Neural cell (in vitro differentiated cells): ENCODE data around the gene CNTNAP2. TPM values are rescaled to one million over a fixed set of nuclear protein-coding genes. Genes with fewer than 3 reads are reported as not detected.

ENCODE experiments used
- H2AFZ ChIP-seq: fragments of 200-600, 300-800 bp; sonication (generic), shearing (Covaris generic); 2 replicates; pipeline ENCODE4 v1.6.0; 2014; ENCODE audit warnings: low read depth, mild to moderate bottlenecking, antibody characterized with exemption, low read length, moderate library complexity
- H3F3A ChIP-seq: fragments of 200-600 bp; shearing (Covaris generic); 2 replicates; pipeline ENCODE4 v1.6.1; 2016; ENCODE audit warnings: mild to moderate bottlenecking, moderate library complexity, mixed read lengths, antibody characterized with exemption, low read length; ENCODE audit not compliant: insufficient read depth, poor library complexity, severe bottlenecking
- H3K27ac ChIP-seq: fragments of 200-600, 300-800 bp; sonication (generic), shearing (Covaris generic); 2 replicates; pipeline ENCODE4 v1.5.1; 2014; ENCODE audit warnings: mild to moderate bottlenecking, low read length, moderate library complexity
- H3K27me3 ChIP-seq: fragments of 300-800, 200-600 bp; sonication (generic), shearing (Covaris generic); 2 replicates; pipeline ENCODE4 v1.6.0; 2014; ENCODE audit warnings: mild to moderate bottlenecking, low read depth, low read length, moderate library complexity; ENCODE audit not compliant: insufficient read depth
- H3K36me3 ChIP-seq: fragments of 300-800, 200-600 bp; sonication (generic), shearing (Covaris generic); 2 replicates; pipeline ENCODE4 v1.5.1; 2014; ENCODE audit warnings: mild to moderate bottlenecking, antibody characterized with exemption, low read length, moderate library complexity; ENCODE audit not compliant: insufficient read depth
- H3K4me2 ChIP-seq: fragments of 300-800, 200-600 bp; sonication (generic), shearing (Covaris generic); 2 replicates; pipeline ENCODE4 v1.6.0; 2014; ENCODE audit warnings: mild to moderate bottlenecking, low read length
- H3K4me3 ChIP-seq: fragments of 300-800, 200-600 bp; sonication (generic), shearing (Covaris generic); 2 replicates; pipeline ENCODE4 v1.5.1; 2014; ENCODE audit warnings: mild to moderate bottlenecking, low read length, moderate library complexity
- H3K79me2 ChIP-seq: fragments of 200-600 bp; shearing (Covaris generic); replicated peaks from 2 replicates; pipeline ENCODE4 v1.6.0; 2014; ENCODE audit warnings: mild to moderate bottlenecking, low read length, moderate library complexity; ENCODE audit not compliant: insufficient read depth
- H3K9ac ChIP-seq: fragments of 300-800, 200-600 bp; sonication (generic), shearing (Covaris generic); 2 replicates; pipeline ENCODE4 v1.6.1; 2016; ENCODE audit warnings: mild to moderate bottlenecking, low read length, mixed read lengths
- H3K9me2 ChIP-seq: fragments of 200-600 bp; shearing (Covaris generic); 2 replicates; pipeline ENCODE4 v1.6.1; 2016; ENCODE audit warnings: mild to moderate bottlenecking, low read length, mixed read lengths; ENCODE audit not compliant: insufficient read depth
- H3K9me3 ChIP-seq: fragments of 200-600, 300-800 bp; sonication (generic), shearing (Covaris generic); 2 replicates; pipeline ENCODE4 v1.6.1; 2016; ENCODE audit warnings: mild to moderate bottlenecking, mixed run types, low read length, moderate library complexity, mixed read lengths
- H4K20me1 ChIP-seq: fragments of 200-600 bp; shearing (Covaris generic); 2 replicates; pipeline ENCODE4 v1.6.1; 2016; ENCODE audit warnings: mild to moderate bottlenecking, mixed run types; ENCODE audit not compliant: insufficient read depth
- EP300 ChIP-seq: fragments of 450-650 bp; conservative IDR thresholded peaks from 2 replicates; pipeline ENCODE4 v1.6.1; 2014; ENCODE audit warnings: antibody characterized with exemption, mild to moderate bottlenecking, moderate library complexity; ENCODE audit not compliant: poor library complexity, severe bottlenecking
- EZH2 ChIP-seq: fragments of 200-600, 300-800 bp; shearing (Covaris generic), sonication (generic); IDR thresholded peaks from 2 replicates; pipeline ENCODE4 v1.6.1; 2014; ENCODE audit warnings: antibody characterized with exemption, low read length, borderline replicate concordance, mild to moderate bottlenecking; ENCODE audit not compliant: insufficient read depth, poor library complexity, severe bottlenecking
- MXI1 ChIP-seq: fragments of 450-650 bp; conservative IDR thresholded peaks from 2 replicates; pipeline ENCODE4 v1.6.1; 2014; ENCODE audit warnings: antibody characterized with exemption, mild to moderate bottlenecking; ENCODE audit not compliant: poor library complexity, severe bottlenecking
- POLR2AphosphoS5 ChIP-seq: IDR thresholded peaks from 2 replicates; pipeline ENCODE4 v1.6.1; 2012
- RAD21 ChIP-seq: fragments of 450-650 bp; conservative IDR thresholded peaks from 2 replicates; pipeline ENCODE4 v1.6.1; 2014; ENCODE audit warnings: antibody characterized with exemption, mild to moderate bottlenecking, moderate library complexity
- SMC3 ChIP-seq: fragments of 450-650 bp; conservative IDR thresholded peaks from 2 replicates; pipeline ENCODE4 v1.6.1; 2014; ENCODE audit warnings: antibody characterized with exemption, mild to moderate bottlenecking, moderate library complexity; ENCODE audit not compliant: poor library complexity
- TAF1 ChIP-seq: IDR thresholded peaks from 2 replicates; pipeline ENCODE4 v1.6.1; 2012; ENCODE audit warnings: low read depth
- polyA plus RNA-seq: library from polyadenylated mRNA; depleted of rRNA; stranded (reverse); fragments of >200 nt; gene quantifications from 2 replicates; pipeline ENCODE4 v1.2.3, GENCODE V29; 2014
- TF ChIP-seq, protein P1 (sequence below): IDR thresholded peaks from 2 replicates; pipeline ENCODE4 v1.6.1; 2012; ENCODE audit warnings: borderline replicate concordance
- TF ChIP-seq, protein P2 (sequence below): fragments of 450-650 bp; IDR thresholded peaks from 2 replicates; pipeline ENCODE4 v1.5.1; 2014; ENCODE audit warnings: antibody characterized with exemption, mild to moderate bottlenecking, moderate library complexity; ENCODE audit not compliant: poor library complexity, severe bottlenecking

Gene CNTNAP2
- polyA plus RNA-seq, 1 donor from 2014 or later, result 276 TPM

DNA sequence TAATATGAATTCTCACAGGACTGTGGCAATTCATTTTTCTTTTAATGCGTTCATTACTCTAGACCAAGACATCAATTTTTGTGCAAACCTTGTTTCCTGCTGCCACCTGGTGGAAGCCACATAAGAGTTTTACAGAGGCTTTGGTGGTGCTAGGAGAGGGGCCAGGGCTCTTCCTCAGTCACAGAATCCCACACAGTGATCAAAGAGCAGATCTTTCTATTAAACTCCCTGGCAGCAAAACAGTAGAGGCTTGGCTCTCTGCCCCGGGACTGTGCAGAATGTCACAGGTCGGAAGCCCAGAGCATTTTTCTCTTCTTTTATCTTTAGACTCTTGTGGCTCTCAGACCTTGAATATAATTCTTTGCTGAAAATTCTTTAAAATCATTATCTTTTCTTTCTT lies 1967.5 kb downstream of the CNTNAP2 start:
- no peak overlapping the region for H2AFZ ChIP-seq
- no peak overlapping the region for H3K4me3 ChIP-seq

GRCh38 chr7:148091882-148092281 lies 1975.3 kb downstream of the CNTNAP2 start:
- H3K4me3 ChIP-seq, result no peak overlapping the region
- H2AFZ ChIP-seq, result no peak overlapping the region
- no peaks in the 10 kb centered on the region for H3K36me3 ChIP-seq
- no peaks in the 10 kb centered on the region for H3K79me2 ChIP-seq
- H3K9me2 ChIP-seq, result no peaks in the 10 kb centered on the region
- no peaks in the 10 kb centered on the region for H3K9me3 ChIP-seq
- TF ChIP-seq SMC3 (no peak), EZH2 (no peak), RAD21 (no peak), TAF1 (no peak), EP300 (no peak), POLR2AphosphoS5 (no peak), MXI1 (no peak)
- TF ChIP-seq, protein P1, sequence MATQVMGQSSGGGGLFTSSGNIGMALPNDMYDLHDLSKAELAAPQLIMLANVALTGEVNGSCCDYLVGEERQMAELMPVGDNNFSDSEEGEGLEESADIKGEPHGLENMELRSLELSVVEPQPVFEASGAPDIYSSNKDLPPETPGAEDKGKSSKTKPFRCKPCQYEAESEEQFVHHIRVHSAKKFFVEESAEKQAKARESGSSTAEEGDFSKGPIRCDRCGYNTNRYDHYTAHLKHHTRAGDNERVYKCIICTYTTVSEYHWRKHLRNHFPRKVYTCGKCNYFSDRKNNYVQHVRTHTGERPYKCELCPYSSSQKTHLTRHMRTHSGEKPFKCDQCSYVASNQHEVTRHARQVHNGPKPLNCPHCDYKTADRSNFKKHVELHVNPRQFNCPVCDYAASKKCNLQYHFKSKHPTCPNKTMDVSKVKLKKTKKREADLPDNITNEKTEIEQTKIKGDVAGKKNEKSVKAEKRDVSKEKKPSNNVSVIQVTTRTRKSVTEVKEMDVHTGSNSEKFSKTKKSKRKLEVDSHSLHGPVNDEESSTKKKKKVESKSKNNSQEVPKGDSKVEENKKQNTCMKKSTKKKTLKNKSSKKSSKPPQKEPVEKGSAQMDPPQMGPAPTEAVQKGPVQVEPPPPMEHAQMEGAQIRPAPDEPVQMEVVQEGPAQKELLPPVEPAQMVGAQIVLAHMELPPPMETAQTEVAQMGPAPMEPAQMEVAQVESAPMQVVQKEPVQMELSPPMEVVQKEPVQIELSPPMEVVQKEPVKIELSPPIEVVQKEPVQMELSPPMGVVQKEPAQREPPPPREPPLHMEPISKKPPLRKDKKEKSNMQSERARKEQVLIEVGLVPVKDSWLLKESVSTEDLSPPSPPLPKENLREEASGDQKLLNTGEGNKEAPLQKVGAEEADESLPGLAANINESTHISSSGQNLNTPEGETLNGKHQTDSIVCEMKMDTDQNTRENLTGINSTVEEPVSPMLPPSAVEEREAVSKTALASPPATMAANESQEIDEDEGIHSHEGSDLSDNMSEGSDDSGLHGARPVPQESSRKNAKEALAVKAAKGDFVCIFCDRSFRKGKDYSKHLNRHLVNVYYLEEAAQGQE, result no peak
- TF ChIP-seq, protein P2, sequence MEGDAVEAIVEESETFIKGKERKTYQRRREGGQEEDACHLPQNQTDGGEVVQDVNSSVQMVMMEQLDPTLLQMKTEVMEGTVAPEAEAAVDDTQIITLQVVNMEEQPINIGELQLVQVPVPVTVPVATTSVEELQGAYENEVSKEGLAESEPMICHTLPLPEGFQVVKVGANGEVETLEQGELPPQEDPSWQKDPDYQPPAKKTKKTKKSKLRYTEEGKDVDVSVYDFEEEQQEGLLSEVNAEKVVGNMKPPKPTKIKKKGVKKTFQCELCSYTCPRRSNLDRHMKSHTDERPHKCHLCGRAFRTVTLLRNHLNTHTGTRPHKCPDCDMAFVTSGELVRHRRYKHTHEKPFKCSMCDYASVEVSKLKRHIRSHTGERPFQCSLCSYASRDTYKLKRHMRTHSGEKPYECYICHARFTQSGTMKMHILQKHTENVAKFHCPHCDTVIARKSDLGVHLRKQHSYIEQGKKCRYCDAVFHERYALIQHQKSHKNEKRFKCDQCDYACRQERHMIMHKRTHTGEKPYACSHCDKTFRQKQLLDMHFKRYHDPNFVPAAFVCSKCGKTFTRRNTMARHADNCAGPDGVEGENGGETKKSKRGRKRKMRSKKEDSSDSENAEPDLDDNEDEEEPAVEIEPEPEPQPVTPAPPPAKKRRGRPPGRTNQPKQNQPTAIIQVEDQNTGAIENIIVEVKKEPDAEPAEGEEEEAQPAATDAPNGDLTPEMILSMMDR, result no peak
- H4K20me1 ChIP-seq, result no peaks in the 10 kb centered on the region
- no peak overlapping the region for H3K27ac ChIP-seq
- H3K27me3 ChIP-seq, result no peaks in the 10 kb centered on the region
- no peak overlapping the region for H3K9ac ChIP-seq
- H3F3A ChIP-seq, result no peaks in the 10 kb centered on the region
- no peak overlapping the region for H3K4me2 ChIP-seq

More for the DNA sequence above, 1967.5 kb downstream of the CNTNAP2 start:
- H3K9me2 ChIP-seq, result no peaks in the 10 kb centered on the region
- no peaks in the 10 kb centered on the region for H3K9me3 ChIP-seq
- H4K20me1 ChIP-seq, result no peaks in the 10 kb centered on the region
- no peaks in the 10 kb centered on the region for H3K36me3 ChIP-seq
- no peaks in the 10 kb centered on the region for H3K79me2 ChIP-seq
- TF ChIP-seq RAD21 (peak; percentile 96), EP300 (peak; percentile 17), MXI1 (no peak), SMC3 (peak; percentile 97)
- TF ChIP-seq, protein P2, result peak; percentile 88
- H3K27me3 ChIP-seq, result no peaks in the 10 kb centered on the region
- no peak overlapping the region for H3K27ac ChIP-seq
- no peaks in the 10 kb centered on the region for H3F3A ChIP-seq
- H3K4me2 ChIP-seq, result no peak overlapping the region
- H3K9ac ChIP-seq, result no peak overlapping the region
